Liver (tissue), 3 donors: ENCODE results near the gene ICOSLG.
"Not testable (repeated sequence)": the region's sequence is repeated elsewhere in the genome, so short reads cannot be mapped to it uniquely, and the experiment has no call there.

Source experiments
- ATF3 ChIP-seq: IDR thresholded peaks from 2 replicates; pipeline ENCODE4 v1.6.1; 2016; ENCODE audit warnings: antibody characterized with exemption
- CTCF ChIP-seq: fragments of 150-350 bp; IDR thresholded peaks from 2 replicates; pipeline ENCODE4 v1.5.1; 2017; ENCODE audit warnings: improper control_type of control experiment, low read depth, low read length; ENCODE audit not compliant: missing input control
- EGR1 ChIP-seq, 2 donors: IDR thresholded peaks; 2 replicates each; pipeline ENCODE4 v1.6.1; 2016 to 2018; ENCODE audit warnings: antibody characterized with exemption in 2 of 2, low read depth in 2 of 2
- FOXA2 ChIP-seq: IDR thresholded peaks from 2 replicates; pipeline ENCODE4 v1.6.1; 2016; ENCODE audit warnings: antibody characterized with exemption
- JUND ChIP-seq, 2 donors: IDR thresholded peaks; 2 replicates each; pipeline ENCODE4 v1.6.1; 2016; ENCODE audit warnings: antibody characterized with exemption in 2 of 2
- MAX ChIP-seq: IDR thresholded peaks from 2 replicates; pipeline ENCODE4 v1.6.1; 2016; ENCODE audit warnings: antibody characterized with exemption
- REST ChIP-seq: IDR thresholded peaks from 2 replicates; pipeline ENCODE4 v1.6.1; 2016; ENCODE audit warnings: antibody characterized with exemption, mild to moderate bottlenecking
- RXRA ChIP-seq, 2 donors: IDR thresholded peaks; 2 replicates each; pipeline ENCODE4 v1.6.1; 2017 to 2018; ENCODE audit warnings: antibody characterized with exemption in 2 of 2, mild to moderate bottlenecking in 1 of 2
- SP1 ChIP-seq: IDR thresholded peaks from 2 replicates; pipeline ENCODE4 v1.6.1; 2018; ENCODE audit warnings: antibody characterized with exemption, mild to moderate bottlenecking
- ZBTB33 ChIP-seq: IDR thresholded peaks from 2 replicates; pipeline ENCODE4 v1.6.1; 2016; ENCODE audit warnings: antibody characterized with exemption
- donor health status: healthy.
- donor health status: healthy.

- not testable (repeated sequence) for TF ChIP-seq CTCF; JUND (IDR thresholded peaks at IDR 0.05); REST; ZBTB33; ATF3; FOXA2; SP1; EGR1 (IDR thresholded peaks at IDR 0.05; ENCODE audit: low read depth in 2 of 2); MAX; RXRA (IDR thresholded peaks at IDR 0.05)
Observed at GRCh38 chr21:44283211-44283785, 42.6 kb upstream of the ICOSLG start.
